GM12864 (cell line): ENCODE measurements around the gene FNIP1.
"Not testable (repeated sequence)": the region's sequence is repeated elsewhere in the genome, so short reads cannot be mapped to it uniquely, and the experiment has no call there.

Experiments used
- DNase-seq: peaks from one replicate; pipeline ENCODE4 v3.0.0-alpha.2; 2011; ENCODE audit warnings: low read depth
- H3K4me3 ChIP-seq: 2 replicates; pipeline ENCODE4 v1.5.1; 2011; ENCODE audit warnings: mild to moderate bottlenecking, low read depth, low read length, control low read depth
- TF ChIP-seq, protein P1 (sequence below): IDR thresholded peaks from 2 replicates; pipeline ENCODE4 v1.5.1; 2011; ENCODE audit warnings: low read depth, mild to moderate bottlenecking, moderate library complexity, low read length, control low read depth, inconsistent platforms; ENCODE audit errors: missing control alignments

FNIP1 gene

GRCh38 chr5:131607903-131608540 is 188.8 kb downstream of the FNIP1 start:
- no peak overlapping the region for H3K4me3 ChIP-seq
- no peak for DNase-seq
- TF ChIP-seq, protein P1, sequence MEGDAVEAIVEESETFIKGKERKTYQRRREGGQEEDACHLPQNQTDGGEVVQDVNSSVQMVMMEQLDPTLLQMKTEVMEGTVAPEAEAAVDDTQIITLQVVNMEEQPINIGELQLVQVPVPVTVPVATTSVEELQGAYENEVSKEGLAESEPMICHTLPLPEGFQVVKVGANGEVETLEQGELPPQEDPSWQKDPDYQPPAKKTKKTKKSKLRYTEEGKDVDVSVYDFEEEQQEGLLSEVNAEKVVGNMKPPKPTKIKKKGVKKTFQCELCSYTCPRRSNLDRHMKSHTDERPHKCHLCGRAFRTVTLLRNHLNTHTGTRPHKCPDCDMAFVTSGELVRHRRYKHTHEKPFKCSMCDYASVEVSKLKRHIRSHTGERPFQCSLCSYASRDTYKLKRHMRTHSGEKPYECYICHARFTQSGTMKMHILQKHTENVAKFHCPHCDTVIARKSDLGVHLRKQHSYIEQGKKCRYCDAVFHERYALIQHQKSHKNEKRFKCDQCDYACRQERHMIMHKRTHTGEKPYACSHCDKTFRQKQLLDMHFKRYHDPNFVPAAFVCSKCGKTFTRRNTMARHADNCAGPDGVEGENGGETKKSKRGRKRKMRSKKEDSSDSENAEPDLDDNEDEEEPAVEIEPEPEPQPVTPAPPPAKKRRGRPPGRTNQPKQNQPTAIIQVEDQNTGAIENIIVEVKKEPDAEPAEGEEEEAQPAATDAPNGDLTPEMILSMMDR: no peak

GRCh38 chr5:131607418-131607817 is 189.4 kb downstream of the FNIP1 start:
- TF ChIP-seq, protein P1: no peak
- DNase-seq: no peak
- H3K4me3 ChIP-seq: no peak overlapping the region

GRCh38 chr5:131605086-131605485 is 191.7 kb downstream of the FNIP1 start:
- no peak for DNase-seq
- no peak overlapping the region for H3K4me3 ChIP-seq
- TF ChIP-seq, protein P1: no peak

GRCh38 chr5:131595088-131596033 is 201.5 kb downstream of the FNIP1 start:
- no peak for DNase-seq
- TF ChIP-seq, protein P1: no peak
- H3K4me3 ChIP-seq: no peak overlapping the region

GRCh38 chr5:131593921-131594320 is 202.9 kb downstream of the FNIP1 start:
- H3K4me3 ChIP-seq: no peak overlapping the region
- TF ChIP-seq, protein P1: no peak
- no peak for DNase-seq

GRCh38 chr5:131593436-131593835 is 203.4 kb downstream of the FNIP1 start:
- DNase-seq: not testable (repeated sequence)

More at GRCh38 chr5:131593436-131593835, 203.4 kb downstream of the FNIP1 start:
- not testable (repeated sequence) for H3K4me3 ChIP-seq
